HS-27A (cell line): ENCODE data around the gene DCAF11.
A peak's percentile ranks its signal among the peaks of the same experiment; 100 is the strongest.

Experiments
- DNase-seq: peaks from one replicate; pipeline ENCODE4 v3.0.0-alpha.2; 2012; ENCODE audit warnings: low read depth, missing footprints

DCAF11 gene

GRCh38 chr14:24160850-24161804 lies 46.5 kb downstream of the DCAF11 start, which contains the start of gene IRF9:
Gene IRF9 (plus strand): TSS chr14:24161265. CDS start chr14:24162145, 880 bp downstream.
- DNase-seq: peak; percentile 93

GRCh38 chr14:24162093-24162492 lies 47.5 kb downstream of the DCAF11 start:
- DNase-seq: no peak

- no peak for DNase-seq
Measured at GRCh38 chr14:24164518-24164991, 50.0 kb downstream of the DCAF11 start.

- no peak for DNase-seq
Measured at GRCh38 chr14:24165785-24166184, 51.2 kb downstream of the DCAF11 start.

- DNase-seq: no peak
Measured at GRCh38 chr14:24167469-24168114, 53.0 kb downstream of the DCAF11 start.

GRCh38 chr14:24171422-24172260 lies 57.1 kb downstream of the DCAF11 start, which contains the start of gene REC8:
Gene REC8 (plus strand): TSS chr14:24172080. CDS start chr14:24172553, 473 bp downstream.
- no peak for DNase-seq

- DNase-seq: no peak
Measured at GRCh38 chr14:24172261-24172860, 57.8 kb downstream of the DCAF11 start.

GRCh38 chr14:24172871-24173281 lies 58.3 kb downstream of the DCAF11 start:
- no peak for DNase-seq
